Left ventricle myocardium superior (tissue), 1 donor: ENCODE results near the gene MED15. TPM values are rescaled to one million over a fixed set of nuclear protein-coding genes. Genes with fewer than 3 reads are reported as not detected.
"Not testable (repeated sequence)": the region's sequence is repeated elsewhere in the genome, so short reads cannot be mapped to it uniquely, and the experiment has no call there.

Experiments used
- ATAC-seq: fragments of 200-7000 bp; cut with Tn5 transposase; one replicate; pipeline ENCODE4 v1.9.1; 2020; ENCODE audit warnings: mild to moderate bottlenecking, moderate library complexity
- DNase-seq: peaks from one replicate; pipeline ENCODE4 v3.0.0-alpha.2; 2020
- intact Hi-C: fragments of 100-400 bp; cut with micrococcal nuclease; formaldehyde crosslinking; loops from one replicate; pipeline ENCODE4 v1.11.0; 2022
- total RNA-seq: library from RNA; stranded (reverse); fragmentation: NEBNext Ultra II Directional; extraction: Animal tissue kit (Norgen Biotek cat#: 25700); gene quantifications from one replicate; pipeline ENCODE4 v1.2.1, GENCODE V29; 2021
- donor health status: DM: no; HTN: yes; CAD: no; lungs with severe emphysema.

MED15 gene
- total RNA-seq, 1 donor from 2014 or later: 51.0 TPM

DNA sequence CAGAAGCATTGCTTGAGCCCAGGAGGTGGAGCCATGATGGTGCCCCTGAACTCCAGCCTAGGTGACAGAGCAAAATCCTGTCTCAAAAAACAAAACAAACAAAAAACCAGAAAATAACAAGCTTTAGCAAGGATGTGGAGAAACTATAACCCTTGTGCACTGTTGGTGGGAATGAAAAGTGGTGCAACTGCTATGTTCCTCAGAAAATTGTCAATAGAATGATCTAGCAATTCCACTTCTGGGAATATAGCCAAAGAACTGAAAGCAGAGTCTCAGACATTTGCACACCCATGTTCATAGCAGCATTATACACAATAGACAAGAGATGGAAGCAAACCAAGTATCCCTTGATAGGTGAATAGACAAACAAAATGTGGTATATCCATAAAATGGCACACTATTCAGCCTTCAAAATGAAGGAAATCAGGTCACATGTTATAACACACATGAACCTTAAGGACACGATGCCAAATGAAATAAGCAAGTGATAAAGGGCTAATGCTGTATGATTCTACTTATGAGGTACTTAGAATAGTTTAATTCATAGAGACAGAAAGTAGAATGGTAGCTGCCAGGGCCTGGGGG is 27.7 kb upstream of the MED15 start:
- ATAC-seq (no peak), DNase-seq (no peak)
- intact Hi-C loops: no loop called here

DNA sequence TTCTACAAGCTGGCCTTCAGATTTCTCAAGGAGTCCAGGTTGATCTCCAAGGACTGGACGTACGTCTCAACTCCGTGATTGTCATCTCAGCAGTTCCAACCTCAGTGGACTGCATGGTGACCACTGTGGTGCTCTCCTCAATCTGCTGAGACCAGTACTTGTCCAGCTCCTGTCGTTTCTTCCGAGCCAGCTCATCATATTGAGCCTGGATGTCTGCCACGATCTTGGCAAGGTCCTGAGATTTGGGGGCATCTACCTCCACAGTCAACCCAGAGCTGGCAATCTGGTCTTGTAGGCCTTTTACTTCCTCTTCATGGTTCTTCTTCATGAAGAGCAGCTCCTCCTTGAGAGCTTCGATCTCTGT is 24.3 kb upstream of the MED15 start:
- ATAC-seq, DNase-seq, intact Hi-C loops: not testable (repeated sequence)

DNA sequence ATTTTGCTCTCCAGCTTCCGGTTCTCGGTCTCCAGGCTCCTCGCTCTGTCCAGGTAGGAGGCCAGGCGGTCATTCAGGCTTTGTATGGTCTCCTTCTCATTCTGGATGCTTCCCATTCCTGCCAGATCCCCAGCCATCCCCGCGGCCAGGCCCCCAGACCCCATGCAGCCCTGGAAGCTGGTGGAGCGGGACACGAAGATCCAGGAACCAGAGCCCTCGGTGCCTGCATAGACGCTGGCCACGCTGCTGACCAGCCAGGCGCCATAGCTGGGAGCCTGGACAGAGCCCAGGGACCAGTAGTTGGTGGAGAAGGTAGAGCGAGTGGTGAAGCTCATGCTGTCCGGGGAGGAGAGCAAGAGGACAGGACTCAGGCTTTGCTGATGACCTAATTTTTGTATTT is 23.6 kb upstream of the MED15 start:
- DNase-seq (no peak), ATAC-seq (no peak)
- intact Hi-C loops: no loop called here

DNA sequence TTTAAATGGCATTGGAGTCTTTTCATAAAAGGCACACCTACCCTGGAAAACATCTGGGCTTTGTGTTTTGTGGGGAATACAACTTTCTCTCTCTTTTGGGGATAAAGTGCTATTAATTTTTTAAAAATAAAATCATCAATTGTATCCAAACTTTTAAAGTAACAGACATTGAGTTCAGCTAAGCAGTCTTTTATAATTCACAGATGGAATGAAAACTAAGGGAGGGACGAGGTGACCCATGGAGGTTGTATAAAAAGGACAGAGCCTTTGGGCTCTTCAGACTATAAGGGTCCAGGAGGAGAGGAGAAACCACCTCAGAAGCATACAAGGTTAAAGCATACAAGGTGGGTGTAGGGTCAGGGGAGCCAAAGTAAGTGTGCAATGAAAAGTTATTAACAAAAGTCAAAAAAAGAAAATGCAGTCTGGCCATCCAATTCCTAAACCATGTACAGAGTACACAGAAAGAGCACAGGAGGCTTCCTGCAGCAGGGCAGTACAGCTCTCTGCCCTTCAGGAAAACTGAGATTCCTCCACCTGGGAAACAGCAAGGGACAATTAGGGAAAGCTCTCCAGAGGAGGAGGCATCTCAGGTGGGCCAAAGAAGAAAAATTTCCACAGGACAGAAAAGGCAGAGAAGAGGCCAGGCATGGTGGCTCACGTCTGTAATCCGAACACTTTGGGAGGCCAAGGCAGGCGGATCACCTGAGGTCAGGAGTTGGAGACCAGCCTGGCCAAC is 22.3 kb upstream of the MED15 start:
- DNase-seq (no peak), ATAC-seq (no peak)
- intact Hi-C loops: no loop called here

DNA sequence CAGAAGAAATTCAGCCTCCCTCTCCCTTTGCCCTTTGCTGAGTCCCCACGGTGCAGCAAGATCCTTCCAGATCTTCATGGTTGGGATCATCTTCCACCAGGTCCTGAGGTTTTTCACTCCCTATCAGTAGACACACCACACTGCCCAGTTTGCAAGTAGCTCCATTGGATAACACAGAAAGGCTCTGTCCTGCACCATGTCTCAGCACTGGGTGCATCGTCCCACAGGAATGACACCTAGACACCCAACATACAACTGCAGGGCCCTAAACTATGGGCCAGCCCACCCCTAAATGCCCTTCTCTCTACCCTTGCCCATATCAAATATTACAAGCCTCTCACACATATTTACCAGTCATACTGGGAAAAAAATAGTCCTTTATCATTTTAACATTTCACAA is 21.2 kb upstream of the MED15 start:
- DNase-seq (no peak), ATAC-seq (no peak)
- intact Hi-C loops: no loop called here

DNA sequence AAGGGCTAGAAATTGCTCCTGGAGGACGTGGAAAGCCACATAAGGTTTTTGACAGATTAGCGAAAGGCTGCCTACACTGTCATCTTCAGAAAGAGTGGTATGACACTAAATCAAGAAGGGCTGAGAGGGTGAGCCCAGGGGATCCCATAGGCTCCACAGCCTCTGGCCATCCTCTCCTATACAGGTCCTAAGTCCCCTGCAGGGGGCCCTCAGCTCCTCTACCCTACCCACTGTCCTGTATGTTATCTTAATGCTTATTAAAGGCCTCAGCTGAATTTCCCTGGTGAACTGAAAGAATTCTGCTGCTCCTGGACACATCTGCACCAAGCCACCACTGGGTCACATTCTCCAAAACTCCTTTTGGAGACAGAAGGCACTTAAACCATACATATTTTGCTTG is 19.7 kb upstream of the MED15 start:
- intact Hi-C loops: no loop called here
- ATAC-seq: no peak
- no peak for DNase-seq

DNA sequence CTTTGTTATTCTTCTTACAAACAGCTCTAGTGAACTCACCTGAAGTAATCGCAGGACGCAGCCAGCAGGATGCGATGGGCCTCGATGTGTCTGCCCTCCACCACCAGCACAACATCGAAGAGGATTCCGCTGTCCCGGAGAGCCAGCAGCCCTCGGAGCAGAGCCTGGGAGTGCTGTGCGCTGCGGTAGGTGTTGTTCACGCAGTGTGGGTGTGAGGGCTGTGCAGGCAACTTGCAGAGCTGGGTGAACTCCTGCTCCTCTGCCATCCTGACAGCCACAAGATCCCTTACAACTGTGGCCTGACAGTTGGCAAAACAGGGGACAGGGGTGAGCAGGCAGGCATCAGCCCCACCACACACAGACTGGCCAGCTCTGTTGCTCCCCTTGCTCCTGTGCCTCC is 18.5 kb upstream of the MED15 start:
- no peak for ATAC-seq
- no peak for DNase-seq
- intact Hi-C loops: no loop called here

DNA sequence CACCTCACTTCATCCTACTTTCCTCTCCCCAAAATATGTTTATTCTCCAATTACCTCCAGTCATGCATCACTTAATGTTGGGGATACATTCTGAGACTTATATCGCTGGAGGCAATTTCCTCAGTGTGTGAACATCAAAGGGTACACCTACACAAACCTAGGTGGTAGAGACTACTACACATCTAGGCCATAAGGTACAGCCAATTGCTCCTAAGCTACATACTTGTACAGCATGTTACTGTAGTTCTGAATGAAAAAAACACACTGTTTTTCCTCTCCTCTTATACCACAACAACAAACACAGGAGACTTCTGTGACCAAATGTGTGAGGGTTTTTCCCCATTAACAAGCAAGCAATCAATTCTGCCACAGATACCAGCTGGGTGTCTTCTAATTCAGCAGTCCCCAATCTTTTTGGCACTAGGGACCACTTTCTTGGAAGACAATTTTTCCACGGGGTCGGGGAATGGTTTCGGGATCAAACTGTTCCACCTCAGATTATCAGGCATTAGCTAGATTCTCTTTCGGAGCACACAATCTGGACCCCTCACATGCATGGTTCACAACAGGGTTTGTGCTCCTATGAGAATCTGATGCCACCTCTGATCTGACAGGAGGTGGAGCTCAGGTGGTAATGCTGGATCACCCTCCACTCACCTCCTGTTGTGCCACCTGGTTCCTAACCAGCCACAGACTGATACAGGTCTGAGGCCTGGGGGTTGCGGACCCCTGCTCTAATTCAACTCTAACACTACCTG is 17.0 kb upstream of the MED15 start:
- ATAC-seq (no peak), DNase-seq (no peak)
- intact Hi-C loops: no loop called here

DNA sequence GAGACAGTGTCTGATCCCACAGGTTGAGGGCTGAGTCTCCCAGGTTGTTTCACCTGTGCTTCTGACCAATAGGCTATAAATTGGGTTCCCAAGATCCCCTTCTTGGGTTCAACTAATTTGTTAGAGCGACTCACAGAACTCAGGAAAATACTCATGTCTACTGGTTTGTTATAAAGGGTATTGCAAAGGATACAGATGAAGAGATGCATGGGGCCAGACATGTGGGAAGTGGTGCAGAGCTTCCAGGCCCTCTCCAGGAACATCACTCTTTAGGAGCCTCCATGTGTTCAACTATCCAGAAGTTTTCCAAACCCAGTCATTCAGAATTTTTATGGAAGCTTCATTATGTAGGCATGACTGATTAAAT is 16.5 kb upstream of the MED15 start:
- no peak for DNase-seq
- no peak for ATAC-seq
- intact Hi-C loops: no loop called here

DNA sequence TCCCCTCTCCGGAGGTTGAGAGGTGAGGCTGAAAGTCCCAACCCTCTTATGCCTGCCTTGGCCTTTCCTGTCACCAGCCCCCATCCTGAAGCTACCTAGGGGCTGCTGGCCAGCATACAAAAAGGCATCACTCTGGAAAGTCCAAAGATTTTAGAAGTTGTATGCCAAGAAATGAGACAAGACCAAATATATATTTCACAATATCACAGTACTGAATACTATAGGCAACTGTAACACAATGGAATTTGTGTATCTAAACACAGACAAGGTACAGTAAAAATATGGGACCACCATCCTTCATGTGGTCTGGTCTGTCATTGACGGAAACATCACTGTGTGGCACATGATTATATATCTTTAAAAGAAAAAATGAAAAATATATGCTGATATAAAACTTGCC is 16.1 kb upstream of the MED15 start:
- intact Hi-C loops: no loop called here
- no peak for DNase-seq
- no peak for ATAC-seq

DNA sequence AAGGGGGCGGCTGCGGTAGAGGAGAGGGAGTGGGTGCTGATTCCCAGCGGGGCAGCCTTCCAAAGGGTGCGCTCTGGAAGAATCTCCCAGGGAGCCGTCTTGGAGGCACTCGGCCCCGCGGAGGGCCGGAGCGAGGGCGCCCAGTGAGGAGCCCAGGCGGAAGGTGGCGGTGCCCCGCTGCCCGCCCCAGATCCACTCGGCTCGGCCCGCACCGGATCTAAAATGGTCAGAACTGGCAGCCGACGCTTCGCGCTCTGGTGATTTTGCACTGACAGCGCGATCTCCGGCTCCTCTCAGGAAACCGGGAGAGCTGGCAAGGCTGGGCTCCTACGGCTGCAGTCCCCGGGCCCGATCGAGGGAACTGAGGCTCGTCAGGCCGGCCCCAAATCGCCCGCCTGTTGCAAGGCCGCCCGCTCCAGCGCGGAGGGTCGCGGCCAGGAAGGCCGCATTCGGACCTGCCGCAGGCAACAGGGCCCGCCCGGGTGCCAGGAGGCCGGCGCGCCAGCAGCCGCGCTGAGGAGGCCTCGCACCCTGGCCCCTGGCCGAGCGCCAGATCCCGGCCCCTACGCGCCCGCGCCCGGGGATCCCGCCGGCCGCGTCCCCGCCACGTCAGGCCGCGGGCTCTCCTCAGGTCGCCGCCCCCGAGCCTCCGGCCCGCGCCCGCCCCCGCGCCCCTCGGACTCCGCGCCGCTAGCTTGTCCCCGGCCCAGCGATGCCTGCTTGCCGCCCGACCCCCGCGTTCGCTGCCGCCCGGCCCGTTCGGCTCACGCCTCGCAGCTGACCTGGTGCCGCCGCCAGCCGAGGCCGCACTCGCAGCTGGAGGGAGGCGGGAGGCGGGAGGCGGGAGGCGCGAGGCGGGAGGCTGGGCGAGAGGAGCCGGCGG is 12.2 kb upstream of the MED15 start, which contains the start of gene KLHL22:
Gene KLHL22, minus strand, starts transcription at position 818 of the 883 bp plus-strand sequence. CDS start 6,584 bp downstream, outside the sequence.
- DNase-seq (peak; percentile 59), ATAC-seq (peak; percentile 35)
- intact Hi-C loops: no loop called here

DNA sequence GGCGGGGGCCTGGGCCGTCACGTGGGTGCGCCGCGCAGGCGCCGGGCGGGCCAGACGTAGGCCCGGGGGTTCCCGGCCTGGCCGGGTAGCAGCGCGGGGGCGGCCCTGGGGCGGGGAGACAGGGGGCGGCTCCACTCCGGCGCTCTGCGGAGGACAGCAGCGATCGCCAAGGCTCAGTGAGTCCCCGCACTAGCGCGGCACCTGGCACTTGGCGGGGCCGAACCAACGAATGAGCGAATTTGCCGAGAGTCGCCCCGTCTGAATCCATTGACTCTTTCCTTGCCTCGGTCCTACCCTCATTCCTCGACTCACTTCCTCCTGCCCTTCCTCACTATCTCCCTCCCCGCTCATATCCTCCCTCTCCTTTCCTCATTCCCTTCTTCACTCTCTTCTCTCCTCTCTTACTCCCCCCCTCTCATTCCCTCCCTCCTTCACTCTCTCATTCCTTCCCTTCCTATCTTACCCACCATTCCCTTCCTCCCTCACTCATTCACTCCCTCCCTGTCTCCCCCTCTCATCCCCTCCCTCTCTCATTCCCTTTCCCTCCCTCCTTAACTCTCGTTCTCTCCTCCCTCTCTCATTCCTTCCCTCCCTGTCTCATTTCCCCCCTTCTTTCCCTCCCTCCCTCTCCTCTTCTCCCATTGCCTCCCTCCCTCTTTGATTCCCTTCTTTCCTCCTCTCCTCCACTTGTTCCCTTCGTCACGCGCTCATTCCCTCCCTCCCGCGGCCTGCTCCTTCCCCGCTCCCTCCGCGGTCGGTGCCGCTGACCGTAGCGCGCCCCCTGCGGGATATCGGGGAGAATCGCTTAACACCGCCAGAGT is 11.3 kb upstream of the MED15 start:
- intact Hi-C loops: no loop called here
- DNase-seq (peak; percentile 96), ATAC-seq (peak; percentile 96)

DNA sequence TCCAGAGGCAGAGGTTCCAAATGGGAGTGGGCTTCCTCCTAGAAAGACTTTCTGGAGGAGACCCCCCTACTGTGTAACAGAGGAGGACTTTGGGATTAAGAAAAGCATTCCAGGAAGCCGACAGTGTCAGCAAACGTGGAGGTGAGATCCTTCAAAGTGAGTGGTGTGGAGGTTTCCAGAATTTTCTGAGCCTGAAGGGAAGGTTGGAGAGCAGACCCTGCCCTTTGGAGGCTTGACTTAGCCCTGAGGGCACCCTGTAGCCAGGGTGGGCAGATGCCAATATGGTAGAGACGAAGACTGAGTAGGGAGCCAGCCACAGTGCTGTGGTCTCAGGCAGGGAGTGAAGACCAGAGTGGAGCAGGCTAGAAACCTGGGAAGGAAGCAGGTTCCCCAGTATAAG is 10.0 kb upstream of the MED15 start:
- ATAC-seq (no peak), DNase-seq (no peak)
- intact Hi-C loops: no loop called here

DNA sequence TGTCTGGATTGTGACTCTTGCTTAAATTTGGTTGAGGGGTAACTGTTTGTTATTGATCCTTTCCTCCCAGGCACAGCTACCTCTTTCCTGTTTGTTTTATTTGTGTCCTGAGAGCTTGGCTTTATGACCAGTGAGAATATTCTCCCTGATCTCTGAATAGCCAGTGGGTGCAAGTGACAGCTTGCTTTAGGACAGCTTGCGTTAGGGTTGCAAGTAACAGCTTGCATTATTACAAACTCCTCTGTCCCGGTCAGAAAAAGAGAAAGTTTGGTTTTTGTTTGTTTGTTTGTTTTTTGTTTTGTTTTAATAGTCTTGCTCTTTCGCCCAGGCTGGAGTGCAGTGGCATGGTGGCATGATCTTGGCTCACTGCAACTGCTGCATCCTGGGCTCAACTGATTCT is 8.5 kb upstream of the MED15 start:
- intact Hi-C loops: no loop called here
- ATAC-seq (no peak), DNase-seq (no peak)

DNA sequence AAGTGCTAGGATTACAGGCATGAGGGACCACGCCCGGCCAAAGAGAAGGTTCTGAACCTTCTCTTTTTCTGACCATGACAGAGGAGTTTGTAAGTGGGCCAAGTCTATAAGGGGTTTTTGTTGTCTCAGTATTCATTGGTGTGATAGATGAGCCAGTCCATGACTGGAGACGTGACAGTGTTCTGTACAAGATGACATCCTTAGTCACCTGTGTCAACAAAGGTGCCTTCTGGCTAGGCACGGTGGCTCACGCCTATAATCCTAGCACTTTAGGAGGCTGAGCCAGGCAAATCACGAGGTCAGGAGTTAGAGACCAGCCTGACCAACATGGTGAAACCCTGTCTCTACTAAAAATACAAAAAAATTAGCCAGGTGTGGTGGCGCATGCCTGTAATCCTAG is 7.6 kb upstream of the MED15 start:
- DNase-seq (no peak), ATAC-seq (no peak)
- intact Hi-C loops: loop anchor here (10.0 kb wide), 1 partner anchor 55 kb away; no protein-coding TSS in a partner anchor

DNA sequence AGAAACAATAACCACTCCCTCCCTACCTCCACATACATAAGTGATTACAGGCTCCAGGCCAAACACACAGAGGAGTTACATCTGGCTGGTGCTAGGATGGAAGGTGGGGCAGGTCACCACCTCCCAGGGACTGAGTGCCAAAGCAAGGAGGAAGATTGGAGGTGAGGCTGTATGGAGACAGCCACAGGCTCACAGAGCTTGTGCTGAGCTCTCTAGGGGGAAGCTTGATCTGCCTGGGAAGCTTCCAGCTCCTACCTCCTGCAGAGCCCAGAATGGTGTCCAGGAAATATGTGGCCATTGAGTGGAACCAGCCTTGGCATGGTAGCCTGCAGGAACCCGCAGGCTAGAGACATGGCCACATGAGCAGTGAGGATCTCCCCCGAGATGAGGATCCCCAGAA is 3.6 kb upstream of the MED15 start:
- no peak for ATAC-seq
- DNase-seq: no peak
- intact Hi-C loops: loop anchor here (10.0 kb wide), 1 partner anchor 51 kb away; no protein-coding TSS in a partner anchor

DNA sequence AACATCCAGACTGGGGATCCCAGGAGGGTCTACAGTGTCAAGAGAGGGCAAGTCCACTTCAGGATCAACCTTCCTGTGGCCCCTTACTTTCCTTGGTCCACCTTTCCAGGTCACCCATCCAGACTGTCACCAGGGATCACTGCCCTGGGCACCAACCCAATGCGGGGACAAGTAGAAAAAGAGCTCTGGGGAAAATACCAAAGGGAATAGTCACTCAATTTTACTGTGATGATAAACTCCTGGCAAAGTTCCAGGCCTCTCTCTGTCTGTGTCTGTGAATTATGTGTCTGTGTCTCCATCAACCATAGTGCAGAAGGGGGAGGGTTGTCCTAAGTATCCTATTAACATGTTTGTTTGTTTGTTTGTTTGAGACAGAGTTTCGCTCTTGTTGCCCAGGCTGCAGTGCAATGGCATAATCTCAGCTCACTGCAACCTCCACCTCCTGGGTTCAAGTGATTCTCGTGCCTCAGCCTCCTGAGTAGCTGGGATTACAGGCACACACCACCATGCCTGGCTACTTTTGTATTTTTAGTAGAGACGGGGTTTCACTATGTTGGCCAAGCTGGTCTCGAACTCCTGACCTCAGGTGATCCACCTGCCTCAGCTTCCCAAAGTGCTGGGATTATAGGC is 3.0 kb upstream of the MED15 start:
- intact Hi-C loops: loop anchor here (10.0 kb wide), 1 partner anchor 50 kb away; no protein-coding TSS in a partner anchor
- not testable (repeated sequence) for ATAC-seq, DNase-seq
